UCSD-AML1 (cell line): Measurements from ENCODE around the gene CAMTA1.

Experiments
- DNase-seq: peaks from one replicate; lab custom pipeline; 2025; ENCODE audit not compliant: unreplicated experiment; lab: John Stamatoyannopoulos, UW

The CAMTA1 gene

DNA sequence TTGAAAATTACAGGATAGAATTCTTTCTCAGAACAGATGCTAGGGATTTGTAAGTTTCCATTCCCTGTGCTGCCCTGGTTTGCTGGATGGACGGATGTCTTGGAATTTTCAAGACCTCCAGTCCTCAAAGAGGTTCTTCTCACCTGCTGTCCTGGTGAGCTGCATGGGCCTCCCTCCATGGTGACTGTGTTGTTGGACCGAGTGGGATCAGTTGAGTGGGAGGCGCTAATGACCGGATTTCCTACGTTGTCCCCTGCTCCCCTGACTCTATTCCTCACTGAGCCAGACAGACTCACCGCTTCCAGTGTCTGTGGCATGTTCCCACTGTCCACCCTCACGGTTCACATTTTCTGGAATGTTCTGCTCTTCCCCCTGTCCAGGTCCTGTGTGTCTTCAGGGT lies 229.8 kb downstream of the CAMTA1 start:
- DNase-seq: no peak

DNA sequence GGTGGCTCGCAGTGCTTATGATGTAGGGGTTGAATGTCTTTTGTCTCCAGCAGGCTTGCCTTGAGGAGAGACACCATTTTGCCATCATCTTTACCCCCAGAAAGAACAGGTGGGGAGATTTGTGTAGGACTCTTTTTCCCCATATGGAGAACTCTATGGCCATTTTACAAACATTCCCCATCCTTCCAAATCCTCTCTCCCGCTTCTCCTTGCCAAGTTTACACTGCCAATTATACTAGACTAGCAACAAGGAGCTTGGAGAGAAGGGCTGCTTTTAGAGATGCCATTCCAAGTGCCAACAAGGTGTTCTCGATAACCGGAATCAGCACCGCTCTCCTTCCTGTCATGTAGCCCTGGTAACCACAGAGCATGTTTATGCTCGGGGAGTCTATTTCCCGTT lies 233.1 kb downstream of the CAMTA1 start:
- DNase-seq: no peak

DNA sequence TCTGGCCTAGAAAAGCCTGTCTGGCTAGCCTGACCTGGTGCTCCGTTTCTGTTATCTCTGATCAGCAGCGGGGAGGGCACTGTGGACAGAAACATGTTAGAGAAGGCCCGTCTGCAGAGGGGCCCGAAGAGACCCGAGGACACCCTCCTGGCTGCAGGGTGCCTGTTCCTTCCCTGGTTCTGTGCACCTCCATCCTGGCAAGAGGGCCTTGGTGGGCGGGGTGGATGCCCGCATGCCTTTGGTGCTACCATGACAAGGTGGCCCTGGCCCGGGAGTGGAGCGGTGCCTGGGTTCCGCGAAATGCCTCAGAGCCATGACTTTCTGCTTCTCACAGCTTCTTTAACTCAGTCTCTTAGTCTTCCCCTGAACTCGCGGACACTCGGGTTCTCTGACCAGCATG lies 233.6 kb downstream of the CAMTA1 start:
- no peak for DNase-seq

DNA sequence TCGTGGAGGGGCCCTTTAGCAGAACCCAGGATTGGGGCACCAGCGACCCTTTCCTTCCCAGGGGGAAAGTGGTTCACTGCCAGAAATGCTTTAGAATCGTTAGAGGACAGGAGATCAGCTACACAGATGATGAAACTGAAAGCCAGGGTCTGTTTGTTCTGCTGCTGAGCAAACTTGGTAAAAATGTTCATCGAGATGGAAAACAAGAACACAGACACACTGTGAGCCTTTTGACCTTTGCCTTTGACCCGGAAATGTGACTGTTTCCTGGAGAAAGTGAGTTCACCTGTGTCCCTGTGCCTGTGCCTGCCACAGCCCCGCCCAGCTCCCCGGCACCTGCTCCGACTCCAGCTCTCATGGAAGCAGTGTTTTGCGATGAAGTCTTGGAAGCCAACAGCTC lies 234.3 kb downstream of the CAMTA1 start:
- DNase-seq: no peak

DNA sequence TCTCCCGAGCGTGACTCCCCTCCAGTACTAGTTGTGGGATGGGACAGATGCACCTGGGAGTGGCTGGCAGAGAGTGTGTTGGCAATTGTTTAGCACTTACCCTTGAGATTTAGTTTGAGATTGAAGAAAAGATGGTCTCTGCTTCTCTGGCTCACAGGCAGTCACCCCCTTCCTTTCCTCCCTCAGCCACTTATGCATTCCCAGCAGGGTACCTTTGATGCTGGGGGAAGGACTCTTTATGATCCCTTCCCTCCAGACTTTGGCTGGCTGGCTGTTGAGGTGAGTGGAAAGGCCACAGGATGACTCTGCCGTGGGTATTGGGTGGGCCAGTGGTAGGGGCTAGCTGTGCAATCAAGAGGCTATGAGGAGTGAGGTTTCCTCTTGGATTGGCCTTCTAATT lies 236.8 kb downstream of the CAMTA1 start:
- no peak for DNase-seq

DNA sequence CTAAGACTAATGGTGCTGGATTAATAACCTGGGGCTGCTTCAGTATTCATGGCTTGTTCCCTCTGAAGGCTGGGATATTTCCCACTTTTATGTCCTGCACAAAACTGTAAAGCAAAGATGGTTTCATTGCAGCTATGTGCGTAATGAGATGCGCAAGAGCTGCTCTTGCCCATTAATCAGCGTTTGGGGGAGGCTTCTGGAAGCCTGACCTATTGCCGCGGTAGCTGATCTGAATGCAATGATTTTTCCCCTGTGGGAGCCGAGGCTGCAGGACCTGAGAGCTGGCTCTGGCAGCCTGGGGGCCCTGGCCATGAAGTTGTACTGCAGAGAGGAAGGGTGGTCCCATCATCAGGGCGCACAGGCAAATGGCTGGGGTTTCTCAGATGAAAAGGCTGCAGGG lies 239.8 kb downstream of the CAMTA1 start:
- DNase-seq: no peak

DNA sequence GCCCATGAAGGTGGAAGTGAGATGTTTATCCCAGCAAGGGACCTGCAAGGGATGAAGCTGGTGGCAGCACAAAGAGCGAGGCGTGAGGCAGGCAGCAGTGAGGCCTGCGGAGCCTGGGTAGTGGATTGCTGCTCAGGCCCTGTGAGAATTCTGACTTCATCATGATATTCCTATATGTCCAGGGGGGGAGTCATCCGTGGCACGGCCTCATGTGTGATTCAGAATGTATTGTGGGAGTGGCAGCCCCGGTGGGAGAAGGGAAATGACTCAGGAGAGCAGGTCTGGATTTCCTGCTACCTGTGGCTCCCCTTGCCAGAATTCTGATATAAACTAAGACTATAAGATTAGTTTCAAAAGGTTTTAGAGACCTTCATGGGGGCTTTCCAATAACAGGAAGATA lies 240.9 kb downstream of the CAMTA1 start:
- DNase-seq: no peak

DNA sequence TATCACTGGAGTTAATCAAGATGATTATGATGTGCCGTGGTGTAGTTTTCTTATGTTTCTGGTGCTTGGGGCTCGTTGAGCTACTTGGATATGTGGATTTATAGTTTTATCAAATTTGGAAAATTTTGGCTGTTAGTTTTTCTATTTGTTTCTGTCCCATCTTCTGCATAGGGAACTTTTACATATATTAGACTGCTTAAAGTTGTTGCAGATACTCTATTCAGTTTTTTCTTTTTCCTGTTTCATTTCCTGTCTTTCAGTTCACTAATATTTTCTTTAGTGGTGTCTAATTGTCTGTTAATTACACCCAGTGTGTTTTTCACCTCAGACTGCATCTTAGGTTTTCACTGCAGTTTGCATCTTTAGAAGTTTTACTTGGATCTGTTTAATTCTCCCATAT lies 247.7 kb downstream of the CAMTA1 start:
- no peak for DNase-seq

DNA sequence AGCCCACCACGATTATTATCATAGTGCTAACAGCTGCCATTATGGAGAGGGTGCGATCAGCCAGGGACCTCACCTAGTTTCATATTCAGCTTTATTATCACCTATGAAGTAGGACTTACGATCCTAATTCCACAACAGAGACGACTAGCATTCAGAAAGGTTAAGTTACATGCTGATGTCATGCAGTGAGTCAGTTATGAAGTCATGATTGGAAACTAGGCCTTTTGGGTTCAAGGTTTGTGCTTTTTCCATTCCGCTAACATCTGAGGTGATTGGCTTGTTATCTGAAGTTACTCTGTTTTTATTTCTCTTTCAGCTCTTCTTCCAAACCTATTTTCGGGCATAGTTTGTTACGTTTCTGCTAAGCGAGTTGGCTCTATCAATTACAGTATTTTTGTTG lies 251.1 kb downstream of the CAMTA1 start:
- DNase-seq: no peak

DNA sequence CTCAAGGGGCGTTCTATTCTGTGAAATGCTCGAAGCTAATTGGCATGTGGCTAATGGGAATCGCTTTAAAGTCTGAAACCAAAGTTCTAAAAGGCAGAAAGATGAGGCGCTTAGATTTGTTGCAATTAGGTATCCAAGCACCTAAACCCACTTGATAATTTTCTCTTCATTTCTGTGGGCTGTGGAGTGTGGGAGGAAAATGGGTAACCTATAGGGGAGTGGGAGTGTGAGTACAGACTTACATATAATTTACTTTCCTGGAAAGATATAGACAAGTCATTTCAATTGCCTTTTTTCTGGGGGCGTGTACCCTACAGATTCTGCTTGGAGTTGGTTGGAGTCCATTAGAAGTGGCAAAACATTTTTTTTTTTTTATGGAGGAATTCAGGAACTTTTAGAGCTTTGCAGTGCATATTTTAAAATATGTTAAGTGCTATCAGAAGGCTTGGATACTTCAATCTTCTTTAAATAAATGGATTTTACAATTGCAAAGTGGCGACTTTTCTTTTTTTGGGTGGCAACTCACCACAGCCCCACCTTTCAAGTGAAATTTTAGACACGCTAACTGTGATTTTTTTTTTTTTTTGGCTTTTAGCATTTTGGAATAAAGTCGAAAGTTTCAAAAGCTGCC lies 254.5 kb downstream of the CAMTA1 start:
- DNase-seq: no peak

DNA sequence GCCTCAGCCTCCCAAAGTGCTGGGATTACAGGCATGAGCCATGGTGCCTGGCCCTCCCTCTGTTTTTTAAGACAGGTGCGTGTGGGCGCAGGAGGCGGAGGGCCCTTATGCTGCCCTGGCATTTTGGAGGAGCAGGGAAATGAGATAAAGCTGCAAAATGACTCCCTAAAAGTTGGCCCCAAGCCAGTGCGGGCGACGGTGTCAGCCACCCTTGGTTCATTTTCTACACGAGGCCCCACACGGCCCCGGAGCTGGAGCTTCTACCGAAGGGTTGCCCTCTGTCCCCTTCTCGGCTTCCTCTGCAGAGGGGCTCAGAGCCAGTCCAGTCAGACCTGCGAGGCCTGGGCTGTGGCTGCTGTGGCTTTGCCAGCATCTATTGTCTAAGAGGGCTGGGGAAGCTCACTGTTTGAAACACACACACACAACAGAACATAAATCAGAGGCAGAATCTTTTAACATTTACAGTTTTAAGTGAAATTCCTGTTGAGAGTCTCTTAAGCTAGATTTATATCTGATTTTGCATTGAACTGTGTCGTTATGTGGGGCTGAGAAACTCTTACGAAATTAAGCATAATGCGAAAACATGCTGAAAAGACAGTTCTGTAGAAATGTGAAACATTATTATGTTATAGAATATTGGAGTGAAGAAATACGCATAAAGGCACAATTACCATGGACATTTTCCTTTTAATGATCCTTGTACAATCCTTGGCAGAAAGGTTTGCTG lies 255.9 kb downstream of the CAMTA1 start:
- DNase-seq: no peak

DNA sequence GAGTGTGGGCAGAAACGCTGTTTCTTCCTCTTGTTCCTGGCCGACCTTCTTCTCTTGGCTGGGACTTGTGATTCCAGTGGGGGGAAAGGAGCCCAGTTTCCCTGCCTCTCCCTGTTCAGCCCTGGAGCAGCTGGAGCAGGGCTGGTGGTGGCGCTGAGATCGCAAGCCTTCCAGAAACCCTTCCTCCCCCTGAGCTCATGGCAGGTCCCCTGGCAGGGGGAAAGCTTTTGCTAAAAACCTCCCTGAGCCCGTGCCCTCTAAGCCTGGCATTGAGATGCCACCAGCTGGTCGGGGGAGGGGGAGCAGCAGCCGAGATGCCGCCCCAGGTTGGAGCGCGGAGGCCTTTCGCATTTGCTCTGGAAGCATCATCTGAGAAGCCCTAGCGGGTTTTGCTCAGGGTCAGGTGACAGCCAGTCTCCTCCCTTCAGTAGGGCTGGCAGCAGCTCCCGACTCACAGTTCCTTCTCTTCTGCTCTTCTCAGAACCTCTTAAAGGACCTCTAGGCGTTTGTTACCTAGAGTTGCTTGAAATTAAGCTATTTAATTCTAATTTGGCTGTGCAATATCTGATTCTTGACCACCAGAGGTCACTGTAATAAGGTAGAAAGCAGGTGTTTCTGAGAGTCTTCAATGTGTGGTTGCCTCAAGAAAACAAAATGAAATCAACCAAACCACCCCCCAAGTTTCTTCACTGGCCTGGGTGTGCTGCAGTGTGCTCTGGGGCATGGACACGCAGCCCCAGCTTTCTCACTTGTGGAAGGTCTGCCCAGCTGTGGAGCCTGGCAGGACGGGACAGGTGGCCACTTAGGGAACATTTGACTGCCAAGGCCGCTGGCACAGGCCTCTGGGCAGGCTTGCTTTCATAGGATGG lies 257.3 kb downstream of the CAMTA1 start:
- DNase-seq: peak; percentile 19

DNA sequence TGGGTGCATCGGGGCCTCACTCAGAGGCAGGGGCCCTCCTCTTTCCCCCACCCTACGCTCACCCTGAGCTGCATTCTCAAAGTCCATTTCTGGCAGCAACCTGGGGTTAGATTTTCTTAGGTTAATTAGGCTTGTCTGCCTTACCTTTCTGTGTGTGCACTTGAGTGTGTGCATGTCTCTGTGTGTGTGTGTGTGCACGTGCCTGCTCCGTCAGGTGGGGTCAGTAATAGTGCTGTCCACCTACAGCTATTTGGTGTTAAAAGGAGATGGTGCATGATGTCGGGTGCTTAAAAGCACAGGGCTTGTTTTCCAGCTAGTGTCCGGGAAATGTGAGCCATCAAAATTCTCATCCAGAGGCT lies 257.9 kb downstream of the CAMTA1 start:
- DNase-seq: no peak

DNA sequence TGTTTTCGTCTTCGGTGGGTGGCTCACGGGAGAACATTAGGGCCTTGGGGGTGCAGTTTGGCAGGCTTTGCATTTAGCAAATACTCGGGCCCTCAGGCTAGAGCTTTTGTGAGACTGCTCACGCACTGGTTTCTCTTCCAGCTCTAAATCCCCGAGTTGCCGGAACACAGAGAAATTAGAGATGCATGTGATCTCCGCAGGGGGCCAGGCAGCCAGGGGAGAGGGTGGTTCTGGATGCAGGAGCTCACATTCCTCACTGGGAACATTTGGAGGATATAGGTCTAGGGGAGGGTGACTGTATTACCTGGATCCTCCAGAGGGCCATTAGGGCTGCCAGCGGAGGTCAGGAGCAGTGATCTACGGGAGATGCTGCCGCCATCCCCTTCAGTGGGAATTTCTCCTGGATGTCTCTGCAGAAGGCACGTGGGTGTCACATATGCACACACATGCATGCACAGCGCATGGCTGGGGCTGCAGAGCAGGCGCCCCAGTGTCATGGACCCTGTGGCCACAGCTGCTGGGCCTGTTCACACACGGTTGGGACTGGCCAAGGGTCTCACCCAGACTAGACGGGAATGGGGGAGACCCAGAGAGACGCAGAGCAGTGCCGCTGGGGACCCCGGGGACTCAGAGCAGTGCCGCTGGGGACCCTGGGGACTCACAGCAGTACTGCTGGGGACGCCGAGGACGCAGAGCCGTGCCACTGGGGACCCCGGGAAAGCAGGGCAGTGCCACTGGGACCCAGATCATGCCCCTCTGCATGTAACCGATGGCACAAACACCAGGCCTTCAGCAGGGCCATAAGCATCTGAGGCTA lies 258.7 kb downstream of the CAMTA1 start:
- no peak for DNase-seq

DNA sequence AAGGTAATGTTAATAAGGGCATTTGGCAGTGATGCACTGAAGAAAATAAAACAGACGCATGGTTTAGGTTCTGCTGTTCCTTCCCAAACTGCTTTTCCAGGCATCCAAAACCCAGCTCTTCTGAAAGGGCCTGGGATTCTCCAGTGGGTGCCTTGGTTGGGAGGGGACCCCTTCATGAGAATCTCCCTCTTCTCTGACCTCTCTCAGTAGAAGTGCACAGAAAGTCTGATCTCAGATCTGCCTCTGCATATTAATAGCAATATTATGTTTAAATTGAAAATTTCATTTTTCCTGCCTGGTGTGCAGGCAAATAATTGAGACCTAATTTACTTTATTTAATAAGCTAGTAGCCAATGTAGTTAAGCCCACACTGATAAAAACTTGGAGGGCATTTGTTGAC lies 260.6 kb downstream of the CAMTA1 start:
- no peak for DNase-seq

DNA sequence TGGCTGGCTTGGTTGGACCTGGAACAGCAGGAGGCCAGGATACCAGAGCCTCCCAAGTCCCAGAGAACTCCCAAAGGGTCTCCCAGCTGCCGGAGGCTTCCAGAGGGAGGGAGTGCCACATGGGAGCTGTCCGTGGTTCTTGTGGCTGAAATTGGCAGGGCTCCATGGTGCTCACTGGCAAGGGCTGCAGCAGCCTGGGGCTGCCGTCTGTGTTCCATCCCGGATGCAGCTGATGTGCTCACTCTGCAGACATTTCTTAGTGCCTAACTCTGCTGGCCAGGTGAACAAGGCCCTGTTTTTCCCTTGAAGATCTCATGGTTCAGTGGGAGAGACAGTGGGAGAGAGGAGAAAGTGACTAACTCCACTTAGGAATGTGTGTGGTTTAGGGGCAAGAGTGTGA lies 261.1 kb downstream of the CAMTA1 start:
- DNase-seq: peak; percentile 27

DNA sequence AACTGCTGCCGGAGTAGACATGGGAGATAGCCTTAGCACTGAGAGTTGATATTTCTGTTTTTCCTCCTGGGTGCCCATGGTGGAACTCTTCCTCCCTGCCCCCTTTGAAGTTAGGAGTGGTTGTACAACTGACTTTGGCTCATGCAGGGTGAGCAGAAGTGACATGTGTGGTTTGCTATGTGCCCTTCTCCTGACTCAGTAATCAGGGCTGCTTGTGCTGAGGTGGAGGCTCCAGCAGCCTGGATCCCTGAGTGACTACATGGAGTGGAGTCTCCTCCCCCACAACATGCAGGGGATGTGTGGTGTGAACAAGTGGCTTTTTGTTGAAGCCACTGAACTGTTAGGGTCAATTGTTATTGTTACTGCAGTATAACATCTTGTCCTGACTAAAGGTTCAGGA lies 261.6 kb downstream of the CAMTA1 start:
- DNase-seq: no peak

DNA sequence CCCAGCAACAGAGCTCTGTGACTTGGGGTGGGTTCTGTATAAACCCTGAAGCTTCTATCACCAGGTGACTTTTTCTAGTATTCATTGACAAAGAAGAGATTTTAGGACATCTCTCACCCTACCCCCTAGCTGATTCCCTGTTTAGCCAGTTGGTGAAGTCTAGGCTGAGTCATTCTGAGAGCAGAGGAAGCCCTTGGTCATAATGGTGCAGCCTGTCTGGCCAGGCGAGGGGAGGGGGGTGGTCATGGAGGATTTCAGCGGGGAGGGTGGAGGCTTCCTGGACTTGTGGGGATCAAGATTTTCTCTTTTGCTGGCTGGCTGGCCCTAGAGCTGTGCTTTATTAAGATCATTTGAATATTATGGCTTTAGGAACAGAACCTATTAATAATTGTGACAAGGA lies 262.6 kb downstream of the CAMTA1 start:
- DNase-seq: no peak

DNA sequence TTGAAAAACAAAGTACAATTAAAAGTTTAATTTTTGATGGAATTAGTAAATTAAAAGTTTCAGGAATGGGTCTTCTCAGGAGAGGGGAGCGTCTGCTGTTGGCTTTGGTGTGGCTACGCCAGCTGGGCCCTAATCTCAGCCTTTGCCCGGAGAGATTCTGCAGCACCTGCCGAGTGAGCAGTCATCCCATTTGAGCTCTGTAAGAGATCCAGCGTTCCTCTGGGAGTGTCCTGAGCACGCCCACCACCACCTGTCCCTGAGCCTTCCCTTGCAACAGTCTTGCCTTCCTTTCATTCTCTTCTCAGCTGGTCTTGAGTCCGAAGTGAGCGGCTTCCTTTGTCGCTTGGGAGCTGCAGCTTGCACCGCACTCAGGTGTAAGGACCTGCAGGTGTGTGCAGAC lies 263.1 kb downstream of the CAMTA1 start:
- DNase-seq: no peak

DNA sequence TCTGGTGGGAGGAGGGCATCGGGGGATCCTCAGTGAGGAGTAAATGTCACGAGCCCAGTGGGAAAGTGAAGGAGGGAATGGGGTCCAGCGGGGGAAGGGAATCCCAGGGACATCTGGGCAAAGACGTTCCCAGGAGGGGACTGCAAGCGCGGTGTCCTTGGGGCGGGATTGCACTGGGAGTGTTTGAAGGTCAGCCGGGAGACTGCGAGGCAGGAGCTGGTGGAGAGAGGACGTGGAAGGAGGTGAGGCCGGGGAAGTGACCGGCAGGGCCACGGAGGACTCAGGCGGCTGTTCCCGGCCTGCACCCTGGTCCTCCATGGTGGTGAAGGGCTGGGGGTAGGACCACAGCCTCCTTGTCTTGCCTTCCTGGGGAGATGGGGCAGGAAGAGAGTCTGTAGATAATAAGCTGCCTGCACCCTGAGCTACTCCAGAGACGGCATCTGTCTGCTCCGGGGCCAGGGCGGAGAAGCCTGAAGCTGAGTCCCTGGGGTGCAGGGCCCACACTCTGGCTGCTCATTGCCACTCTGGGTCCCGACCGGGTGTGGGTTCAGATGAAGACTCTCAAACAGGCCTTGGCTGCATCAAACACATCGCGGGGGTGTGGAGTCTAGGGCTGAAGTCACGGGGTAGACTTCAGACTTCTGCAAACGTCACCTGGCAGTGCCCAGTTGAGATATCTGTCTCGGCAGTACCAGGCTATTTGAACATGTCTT lies 264.8 kb downstream of the CAMTA1 start:
- DNase-seq: no peak
